A673 (cell line): Measurements from ENCODE around the gene ZNF821.

Experiments
- CTCF ChIP-seq: fragments of 300-800, 200-600 bp; sonication (generic); conservative IDR thresholded peaks from 2 replicates; pipeline ENCODE4 v1.5.1; 2017; ENCODE audit warnings: low read depth, mild to moderate bottlenecking, antibody characterized with exemption, low read length, moderate library complexity, mixed read lengths
- EZH2 ChIP-seq: fragments of 200-600 bp; sonication (generic); IDR thresholded peaks from 2 replicates; pipeline ENCODE4 v1.6.1; 2017; ENCODE audit warnings: borderline replicate concordance, low read depth, mild to moderate bottlenecking, mixed read lengths, antibody characterized with exemption, low read length; ENCODE audit not compliant: poor library complexity, severe bottlenecking

- TF ChIP-seq CTCF (no peak), EZH2 (no peak)
Observed at GRCh38 chr16:71843572-71843971, 40.4 kb downstream of the ZNF821 start.
